Activated T-cell treated with anti-CD3 and anti-CD28 coated beads for 24 hours (primary cell): ENCODE data around the gene OPCML.

Experiments used
- DNase-seq: peaks from one replicate; pipeline ENCODE4 v3.0.0-alpha.2; 2020; ENCODE audit warnings: low read depth

Gene OPCML

DNA sequence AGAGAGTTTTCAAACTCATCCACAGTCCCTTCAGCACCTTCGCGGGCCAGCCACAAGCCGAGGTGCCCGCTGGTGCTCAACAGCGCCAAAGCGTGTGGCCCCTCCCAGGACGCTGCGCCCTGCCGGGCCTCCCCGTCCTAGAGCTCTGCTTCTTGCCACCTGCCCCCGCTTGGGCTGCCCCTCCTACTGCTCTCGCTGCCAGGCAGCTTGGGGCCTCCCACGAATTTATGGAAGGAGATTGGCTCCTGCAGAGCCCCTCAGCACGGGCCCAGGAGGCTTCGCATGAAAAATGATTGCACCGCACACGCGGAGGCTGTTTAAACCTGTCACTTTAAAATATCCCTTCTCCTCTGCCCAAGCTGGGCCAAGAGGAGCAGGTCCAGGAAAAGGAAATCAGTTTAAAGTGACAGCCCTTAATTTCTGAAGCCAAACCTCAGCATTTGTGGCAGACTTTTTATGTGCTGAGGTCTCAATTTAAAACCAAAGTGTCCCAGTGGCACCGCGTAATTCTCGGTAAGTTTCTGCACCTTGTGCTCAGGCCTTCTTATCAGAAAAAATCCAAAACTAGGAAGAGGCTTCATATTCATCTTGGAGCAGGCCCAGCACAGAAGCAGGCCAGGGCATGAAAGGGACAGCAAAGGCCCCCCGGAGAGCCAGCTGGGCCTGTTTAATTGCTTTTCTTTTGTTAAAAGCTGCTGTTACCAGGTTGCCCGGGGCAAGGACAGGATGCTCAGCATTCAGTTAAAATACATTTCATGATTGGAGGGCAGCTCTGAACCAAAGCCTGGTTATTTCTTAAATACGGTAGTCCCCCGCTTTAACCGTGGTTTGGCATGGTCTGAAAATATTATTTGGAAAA, 303.6 kb downstream of the OPCML start:
- DNase-seq: no peak

DNA sequence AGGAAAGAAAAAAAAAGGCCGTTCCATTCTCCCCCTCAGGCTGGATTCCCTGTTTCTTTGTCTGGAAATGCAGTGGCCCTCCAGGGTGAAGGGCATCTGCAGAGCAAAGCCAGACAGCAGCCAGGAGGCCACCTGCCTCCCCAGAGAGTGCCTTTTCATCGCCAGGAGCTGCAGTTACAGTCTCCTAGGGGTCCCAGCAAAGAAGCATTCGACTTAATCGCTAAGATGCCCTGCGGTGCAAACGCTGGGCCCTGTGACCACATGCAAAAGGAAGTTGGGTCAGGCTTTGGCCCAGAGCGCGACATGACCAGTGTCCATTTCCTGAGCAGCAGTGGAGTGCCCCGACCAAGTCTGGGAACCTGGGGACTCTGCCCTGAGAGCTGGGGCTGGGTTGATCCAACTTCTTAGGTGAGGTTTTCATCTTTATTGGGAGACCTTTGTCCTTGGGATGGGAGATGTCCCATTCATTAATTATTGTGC, 304.6 kb downstream of the OPCML start:
- DNase-seq: no peak

DNA sequence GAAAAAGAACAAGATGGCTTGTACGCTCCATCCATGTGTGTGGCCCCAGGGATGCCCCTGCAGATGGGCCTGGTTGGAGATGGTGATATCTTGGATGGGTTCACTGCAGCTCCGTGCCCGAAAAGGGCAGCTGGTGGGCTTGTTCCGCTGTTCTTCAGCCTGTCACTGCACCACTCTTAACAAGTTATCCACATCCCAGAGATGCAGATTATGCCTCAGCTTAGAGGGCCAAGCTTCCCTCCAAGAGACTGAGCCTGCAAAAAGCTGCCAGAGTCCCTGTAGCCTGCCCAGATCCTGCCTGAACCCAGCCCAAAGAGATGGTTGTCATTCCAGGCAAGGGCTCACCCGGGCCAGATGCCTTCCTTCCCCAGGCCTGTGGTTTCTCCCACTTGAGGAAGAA, 308.0 kb downstream of the OPCML start:
- no peak for DNase-seq

DNA sequence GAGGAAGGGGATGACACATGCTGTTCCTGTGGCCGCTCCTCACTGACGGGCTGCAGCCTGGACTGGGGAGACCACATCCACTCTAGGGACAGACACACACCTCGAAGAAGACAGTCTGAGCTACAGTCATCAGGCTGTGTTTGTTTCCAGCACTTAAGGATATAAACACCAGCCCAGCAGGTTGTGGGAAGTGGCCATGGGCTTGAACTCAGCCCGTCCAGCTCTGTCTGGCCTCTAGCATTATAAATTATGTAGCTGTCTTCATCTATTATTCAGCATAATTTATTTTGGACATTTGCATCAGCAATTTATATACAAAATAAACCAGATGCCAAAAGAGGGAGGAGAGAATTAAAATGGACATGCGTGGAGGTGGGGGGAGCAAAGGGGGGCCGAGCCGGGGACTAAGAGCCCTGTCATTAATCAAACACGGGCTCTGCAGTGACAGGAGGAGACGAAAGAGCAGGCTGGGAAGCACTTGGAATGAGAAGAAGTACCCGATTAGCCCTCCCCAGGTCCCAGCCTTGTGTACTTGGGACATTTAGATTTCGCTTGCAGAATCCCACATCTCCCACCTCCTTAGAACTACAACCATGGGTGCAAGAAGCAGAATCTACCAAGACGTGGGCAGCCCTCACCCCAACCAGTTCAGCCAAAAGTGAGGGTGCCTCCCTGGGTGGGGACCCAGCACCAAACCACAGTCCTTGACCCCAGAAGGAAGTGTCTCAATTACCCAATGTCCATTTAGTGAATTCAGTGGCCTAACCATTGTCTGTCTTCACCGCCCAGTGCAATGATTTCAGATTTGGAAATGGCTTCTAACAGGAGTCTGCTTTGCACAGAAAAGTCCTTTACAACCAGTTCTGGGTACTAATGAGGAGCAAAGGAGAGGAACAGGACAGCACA, 309.6 kb downstream of the OPCML start:
- DNase-seq: no peak

DNA sequence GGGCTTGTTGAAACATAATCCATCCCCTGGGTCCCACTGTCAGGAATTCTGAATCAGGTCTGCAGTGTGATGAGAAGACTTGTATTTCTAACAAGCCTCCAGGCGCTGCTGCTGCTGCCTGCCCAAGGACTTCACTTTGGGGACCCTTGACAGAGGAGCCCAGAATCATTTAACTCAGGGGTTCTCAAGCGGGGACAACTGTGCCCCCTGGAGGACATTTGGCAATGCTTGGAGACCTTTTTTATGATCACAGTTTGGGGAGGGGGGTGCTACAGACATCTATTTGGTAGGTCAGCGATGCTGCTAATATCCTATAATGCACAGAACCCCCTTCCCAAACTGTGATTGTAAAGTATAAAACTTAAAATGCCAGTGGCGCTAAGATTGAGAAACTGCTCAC, 312.8 kb downstream of the OPCML start:
- no peak for DNase-seq

DNA sequence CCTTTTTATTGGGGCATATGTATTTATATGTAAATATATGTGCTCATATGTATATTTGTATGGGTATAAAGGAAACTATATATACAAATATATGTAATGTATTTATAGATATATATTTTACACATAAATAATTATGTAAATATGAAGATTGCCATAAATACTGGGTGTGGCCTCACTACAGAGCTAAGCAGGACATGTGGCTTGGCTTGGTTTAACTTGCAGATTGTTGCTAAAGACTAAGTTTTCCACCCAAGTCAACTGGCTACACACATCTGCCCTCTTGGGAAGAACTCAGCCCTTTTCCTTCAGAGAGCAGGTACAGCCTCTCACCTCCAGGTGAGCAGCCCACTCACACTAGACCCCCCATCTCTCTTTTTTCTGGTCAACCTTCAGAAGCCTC, 315.5 kb downstream of the OPCML start:
- DNase-seq: no peak

DNA sequence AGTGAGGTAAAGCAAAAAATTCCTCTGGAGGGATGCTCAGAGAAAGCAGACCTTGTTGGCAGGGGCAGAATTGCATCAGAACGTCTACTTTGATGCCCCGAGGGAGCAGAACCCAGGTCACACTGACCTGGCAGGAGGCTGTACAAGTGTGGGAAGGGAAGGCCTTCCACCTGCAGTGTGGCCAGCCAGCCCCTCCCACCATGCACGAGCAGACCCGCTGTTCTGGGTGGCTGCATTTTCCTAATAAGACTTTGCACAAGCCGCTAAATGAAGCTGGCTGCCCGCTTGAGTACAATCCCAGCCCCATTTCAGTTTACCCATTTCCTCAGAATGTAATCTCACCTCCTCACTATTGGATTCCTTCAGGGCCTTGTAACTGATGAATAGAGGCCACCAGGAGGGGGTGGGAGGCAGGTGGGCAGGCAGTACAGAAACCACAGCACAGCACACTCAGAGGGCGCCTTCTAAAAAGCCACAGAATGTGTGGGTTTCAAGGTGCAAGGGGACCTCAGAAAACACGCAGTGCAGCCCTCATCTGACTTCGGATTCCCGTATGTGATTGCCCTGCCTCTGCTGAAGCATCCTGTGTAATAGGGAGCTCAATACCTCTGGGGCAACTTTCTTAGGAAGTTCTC, 316.6 kb downstream of the OPCML start:
- no peak for DNase-seq

DNA sequence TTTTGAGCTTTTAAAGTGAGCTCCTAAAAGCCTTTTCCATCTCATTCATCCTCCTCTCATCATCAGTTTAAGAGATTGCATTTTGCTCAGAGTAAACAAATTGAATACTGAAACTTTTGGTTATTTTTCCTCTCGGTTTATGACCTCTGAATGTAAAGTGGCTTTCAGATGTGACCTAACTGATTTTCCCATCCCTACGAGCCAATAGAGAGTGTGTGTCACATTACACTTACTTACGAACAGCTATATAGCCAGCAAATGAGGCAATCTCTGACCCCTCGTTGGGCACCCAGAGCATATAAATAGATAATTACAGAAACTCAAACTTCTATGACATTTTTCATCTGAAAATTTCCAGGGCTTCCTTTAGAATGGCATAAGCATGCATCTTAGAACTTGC, 317.7 kb downstream of the OPCML start:
- DNase-seq: no peak

DNA sequence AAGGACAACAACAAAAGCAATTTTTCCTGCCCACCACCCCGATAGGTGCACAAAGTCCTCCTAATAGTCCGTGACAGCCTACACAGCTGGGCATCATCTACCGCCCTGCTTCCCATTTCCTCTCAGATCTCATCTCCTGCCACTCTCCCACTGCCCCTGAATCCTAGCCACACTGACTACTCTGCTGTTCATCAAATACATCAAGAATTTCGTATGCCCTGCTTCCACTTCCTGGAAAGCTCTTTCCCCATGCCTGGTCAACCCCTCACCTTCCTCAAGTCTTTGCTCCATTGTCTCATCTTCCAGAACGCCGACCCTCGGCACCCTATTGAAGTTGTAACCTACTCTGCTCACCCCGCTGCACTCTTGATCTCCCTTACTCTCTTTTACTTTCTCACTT, 320.1 kb downstream of the OPCML start:
- no peak for DNase-seq

DNA sequence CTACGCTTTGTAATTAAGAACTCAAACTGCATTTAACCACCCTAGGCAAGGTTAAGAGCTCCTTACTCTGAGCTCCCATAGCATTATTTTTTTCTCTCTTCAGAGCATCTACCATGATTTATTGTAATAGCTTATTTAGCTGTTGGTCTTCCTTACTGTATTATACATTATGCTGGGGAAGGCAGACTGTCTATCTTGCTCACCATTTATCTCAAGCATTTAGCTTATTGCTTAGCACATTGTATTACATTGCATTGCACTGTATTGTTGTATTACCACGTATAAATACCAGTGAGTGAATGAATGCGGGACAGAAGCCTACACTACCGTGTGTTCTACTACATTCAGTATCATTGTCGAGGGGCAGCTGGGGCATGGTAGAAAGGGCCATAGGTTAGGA, 324.3 kb downstream of the OPCML start:
- DNase-seq: no peak

DNA sequence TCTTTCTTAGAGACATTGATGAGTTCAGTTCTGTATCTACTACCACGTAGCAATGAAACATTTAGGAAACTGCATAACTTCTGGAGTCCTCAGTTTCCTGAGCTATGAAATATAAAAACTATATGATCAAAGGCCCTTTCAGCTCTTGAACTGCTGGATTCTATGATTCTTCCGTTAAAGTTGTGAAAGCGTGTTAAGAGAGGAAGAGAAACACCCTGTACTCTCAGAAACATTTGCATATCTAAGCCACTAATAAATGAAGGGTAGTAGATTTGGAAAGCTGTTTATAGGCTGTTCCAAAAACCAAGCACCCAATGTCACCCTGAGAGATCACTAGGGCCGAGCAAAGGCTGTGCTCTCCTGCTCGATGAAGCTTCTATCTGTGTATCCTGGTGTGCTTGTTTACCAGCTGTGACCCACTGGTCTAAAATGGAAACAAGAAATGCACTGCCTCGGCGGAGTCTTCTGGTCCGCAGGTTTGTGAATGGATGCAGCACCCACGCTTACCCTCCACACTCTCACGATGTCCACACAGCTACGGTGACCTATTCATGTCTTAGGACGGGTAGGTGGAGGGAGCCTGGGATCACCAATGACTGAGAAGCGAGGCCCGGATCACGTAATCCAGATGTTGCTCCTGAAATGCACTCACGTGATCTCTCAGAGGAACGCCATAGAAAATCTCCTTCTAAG, 325.8 kb downstream of the OPCML start:
- no peak for DNase-seq

DNA sequence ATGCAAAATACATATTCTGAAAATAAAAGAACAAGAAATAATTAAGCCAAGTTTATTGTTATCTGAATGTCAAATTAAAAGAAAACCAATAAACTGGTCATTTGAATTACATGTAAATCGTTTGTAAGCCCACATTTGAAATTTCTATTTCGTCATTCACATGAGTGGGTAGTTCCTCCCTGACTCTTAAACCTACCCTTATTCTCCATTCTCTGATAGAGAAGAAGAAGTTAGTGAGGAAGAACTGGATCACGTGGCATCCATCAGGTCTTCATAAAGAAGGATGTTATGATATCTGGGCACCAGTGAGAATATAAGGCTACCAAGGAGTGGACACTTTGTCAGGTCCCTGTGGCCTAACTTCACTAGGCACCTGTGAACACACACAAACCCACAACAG, 328.1 kb downstream of the OPCML start:
- no peak for DNase-seq

DNA sequence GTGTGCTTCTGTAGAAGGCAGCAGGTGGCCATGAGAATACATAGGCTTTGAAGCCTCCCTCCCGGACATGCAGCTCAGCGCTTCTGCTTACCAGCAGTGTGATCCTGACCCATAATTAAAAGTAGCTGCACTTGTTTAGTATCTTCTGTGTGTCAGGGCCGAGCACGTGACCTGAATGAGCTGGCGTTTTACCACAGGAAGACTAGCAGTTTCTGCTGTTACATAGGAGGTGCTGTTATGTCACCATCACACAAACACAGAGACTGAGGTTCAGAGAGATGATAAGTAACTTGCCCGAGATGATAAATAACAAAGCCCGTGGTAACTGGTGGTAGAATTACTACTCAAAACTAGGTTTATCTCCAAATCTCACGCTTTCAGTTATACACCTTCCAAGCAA, 329.5 kb downstream of the OPCML start:
- no peak for DNase-seq

DNA sequence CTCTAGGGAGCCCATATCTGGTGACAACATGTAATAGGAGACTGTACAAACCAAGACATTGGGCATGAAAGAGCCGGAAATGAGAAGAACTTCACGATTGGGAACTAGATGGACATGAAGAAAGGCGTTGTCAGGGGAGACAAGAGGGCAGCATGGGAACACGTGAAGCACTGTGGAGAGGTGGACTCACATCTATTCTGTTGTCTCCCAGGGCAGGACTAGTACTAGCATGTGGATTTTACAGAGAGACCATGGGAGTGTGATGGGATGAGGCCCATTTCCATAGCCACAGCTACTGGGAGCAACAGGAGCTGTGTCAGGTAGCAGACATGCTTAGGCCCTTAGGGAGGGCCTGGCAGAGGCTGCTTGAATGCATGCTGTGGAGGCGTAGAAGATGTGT, 333.9 kb downstream of the OPCML start:
- no peak for DNase-seq

DNA sequence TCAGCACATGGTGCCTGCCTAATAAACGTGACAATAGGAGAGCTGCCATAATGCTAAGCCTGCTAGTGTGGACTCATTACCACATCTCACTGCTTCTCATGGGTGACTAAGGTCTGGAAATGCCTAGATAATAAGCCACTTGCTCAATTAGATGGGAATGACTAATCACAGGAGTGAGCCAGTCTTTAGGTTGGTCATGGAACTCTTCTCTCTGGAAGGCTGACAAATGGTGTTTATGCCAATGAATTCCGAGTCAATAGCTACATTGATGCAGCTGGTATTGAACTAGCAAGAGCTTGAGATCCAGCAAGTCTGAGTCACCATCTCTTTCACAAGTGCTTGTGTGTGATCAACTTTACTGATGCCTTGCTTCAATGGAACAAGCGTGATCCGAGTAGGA, 334.9 kb downstream of the OPCML start:
- no peak for DNase-seq

DNA sequence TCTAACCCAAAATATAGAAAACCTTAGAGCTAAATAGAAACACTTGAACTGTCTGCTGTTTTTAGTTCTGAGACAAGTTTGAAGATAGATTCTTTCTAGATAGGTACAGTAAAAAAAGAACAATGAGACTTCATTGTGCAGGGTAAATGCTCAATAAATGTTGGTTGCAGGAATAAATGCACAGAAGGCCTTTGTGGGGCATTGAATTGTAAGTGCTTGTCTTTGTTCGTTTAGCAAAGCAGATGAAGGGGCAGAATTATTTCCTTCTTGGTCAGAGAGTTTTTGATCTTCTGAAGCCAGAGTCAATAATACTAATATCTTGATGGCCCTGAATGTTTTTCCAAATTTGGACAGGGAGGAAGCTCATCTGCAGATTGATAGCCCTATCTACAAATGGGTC, 340.4 kb downstream of the OPCML start:
- no peak for DNase-seq

DNA sequence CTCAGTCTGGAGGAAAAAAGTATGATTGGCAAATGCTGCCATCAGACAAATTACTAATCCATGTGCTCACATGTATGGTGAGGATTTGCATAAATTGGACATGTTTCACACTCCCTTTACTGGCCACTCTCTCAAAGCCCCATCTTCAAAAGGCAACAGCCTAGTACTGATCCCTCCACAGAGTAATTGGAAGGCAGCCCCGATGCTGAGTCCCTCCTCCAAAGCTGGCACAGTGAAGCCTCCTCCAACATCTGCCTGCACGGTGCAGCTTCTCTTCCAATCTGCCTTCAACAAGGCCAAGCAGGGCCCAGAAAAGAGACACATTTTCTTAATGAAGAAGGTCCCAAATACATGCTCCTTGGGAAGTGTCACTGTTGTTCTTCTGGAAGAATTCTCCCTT, 350.6 kb downstream of the OPCML start:
- no peak for DNase-seq

DNA sequence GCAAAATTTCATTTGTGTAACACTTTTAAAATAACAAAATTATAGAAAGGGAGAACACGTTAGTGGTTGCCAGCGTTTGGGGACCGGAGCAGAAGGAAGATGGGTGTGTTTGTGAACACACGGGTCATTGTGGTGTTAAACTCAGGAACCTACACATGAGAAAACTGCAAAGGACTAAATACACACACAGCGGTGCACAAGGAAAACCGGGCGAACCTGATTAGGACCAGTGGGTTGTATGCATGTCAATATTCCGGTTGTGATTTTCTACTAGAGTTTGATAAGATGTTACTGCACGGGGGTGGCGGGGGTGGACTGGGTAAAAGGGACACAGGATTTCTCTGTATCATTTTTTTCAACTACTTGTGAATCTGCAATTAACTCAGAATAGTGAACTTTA, 351.2 kb downstream of the OPCML start:
- DNase-seq: no peak

DNA sequence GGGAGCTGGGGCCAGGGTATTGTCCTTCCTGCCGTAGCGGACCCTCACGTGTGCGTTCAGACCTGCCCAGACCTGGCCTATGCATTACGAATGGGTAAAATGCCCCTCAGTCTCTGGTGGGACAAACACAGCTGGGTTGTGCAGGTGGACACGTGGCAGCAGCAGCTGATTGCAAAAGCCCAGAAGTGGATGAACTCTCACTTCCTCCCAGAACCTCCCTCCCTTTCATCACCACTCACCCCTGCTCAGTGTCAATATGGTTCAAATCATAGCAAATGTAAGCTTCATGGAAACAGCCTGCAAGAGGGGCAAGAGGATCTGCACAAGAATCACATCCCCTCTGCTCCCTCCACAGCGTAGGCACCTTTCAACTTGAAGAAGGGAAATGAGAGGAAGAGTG, 352.1 kb downstream of the OPCML start:
- DNase-seq: no peak

DNA sequence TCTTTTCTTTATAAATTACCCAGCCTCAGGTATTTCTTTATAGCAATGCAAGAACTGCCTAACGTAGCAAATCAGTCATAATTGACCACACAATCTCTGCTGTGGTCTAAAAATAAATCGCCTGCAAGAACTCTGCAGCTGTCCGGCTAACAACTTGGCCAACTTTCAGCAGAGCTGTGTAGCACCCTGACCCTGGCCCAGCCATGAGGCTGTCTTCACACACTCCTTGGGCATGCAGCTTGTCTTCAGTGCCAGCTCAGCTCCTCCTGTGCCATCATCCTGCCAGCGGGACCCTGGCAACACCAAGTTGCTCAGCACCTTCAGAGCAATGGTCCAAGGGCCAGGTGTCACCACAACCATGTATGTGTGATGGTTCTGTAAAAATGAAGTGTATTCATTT, 355.6 kb downstream of the OPCML start:
- DNase-seq: no peak

DNA sequence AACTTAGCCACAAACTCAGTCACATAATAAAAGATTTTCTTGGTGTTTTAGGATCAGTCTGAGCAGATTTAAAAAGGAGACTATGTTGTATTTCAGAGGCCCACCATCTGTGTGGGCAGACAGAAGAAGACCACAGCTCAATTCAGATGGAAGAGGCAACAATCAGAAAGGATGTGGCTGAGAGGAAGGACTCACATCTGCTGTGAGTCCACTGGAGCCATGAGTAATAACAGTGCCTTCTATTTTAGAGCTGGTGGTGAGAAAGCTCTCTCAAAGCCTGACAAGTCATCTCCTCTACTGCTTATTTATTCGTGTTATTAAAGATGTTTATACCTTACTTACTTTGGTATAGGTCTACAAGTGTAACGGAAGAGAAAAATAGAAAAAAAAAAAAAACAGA, 357.2 kb downstream of the OPCML start:
- DNase-seq: no peak

DNA sequence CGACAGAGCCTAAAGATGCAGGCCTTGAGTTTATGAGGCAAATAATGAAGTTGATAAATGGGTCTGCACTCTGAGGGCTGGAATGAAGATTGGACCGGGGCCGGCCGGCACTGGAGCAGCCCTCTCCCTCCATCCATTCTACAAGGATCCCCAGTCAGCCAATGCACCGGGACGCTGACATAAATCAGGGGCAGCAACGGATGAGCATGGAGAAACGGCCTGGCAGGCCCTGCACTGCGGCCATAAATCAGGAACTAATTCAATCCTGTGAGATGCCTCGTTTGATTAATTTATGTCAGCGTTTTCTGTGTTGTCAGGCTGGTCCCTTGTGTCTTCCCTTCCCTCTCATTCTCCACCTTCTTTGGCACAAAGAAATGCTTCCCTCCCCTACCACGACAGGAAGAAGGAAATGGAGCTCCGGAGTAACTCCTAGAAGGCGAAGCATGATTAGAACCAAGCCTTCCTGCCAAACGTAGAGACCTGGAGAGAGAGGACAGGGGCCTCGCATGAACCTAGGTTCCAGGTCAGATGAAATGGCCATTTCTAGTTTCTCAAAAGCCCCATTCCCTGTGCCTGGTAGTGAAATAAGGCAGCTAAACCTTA, 358.4 kb downstream of the OPCML start:
- DNase-seq: no peak
